Parietal lobe (tissue), 2 donors: ENCODE measurements around the gene ZNF282. TPM values are rescaled to one million over a fixed set of nuclear protein-coding genes. Genes with fewer than 3 reads are reported as not detected.

ENCODE experiments used
- small RNA-seq: library from RNA; depleted of rRNA; stranded (forward); fragments of <200 nt; gene quantifications from one replicate; pipeline ENCODE3, GENCODE V24; 2014; ENCODE audit warnings: low replicate concordance
- total RNA-seq: library from RNA; depleted of rRNA; stranded (reverse); fragments of >200 nt; gene quantifications from one replicate; pipeline ENCODE4 v1.2.3, GENCODE V29; 2014

ZNF282 gene
- 27.5 TPM for total RNA-seq

DNA sequence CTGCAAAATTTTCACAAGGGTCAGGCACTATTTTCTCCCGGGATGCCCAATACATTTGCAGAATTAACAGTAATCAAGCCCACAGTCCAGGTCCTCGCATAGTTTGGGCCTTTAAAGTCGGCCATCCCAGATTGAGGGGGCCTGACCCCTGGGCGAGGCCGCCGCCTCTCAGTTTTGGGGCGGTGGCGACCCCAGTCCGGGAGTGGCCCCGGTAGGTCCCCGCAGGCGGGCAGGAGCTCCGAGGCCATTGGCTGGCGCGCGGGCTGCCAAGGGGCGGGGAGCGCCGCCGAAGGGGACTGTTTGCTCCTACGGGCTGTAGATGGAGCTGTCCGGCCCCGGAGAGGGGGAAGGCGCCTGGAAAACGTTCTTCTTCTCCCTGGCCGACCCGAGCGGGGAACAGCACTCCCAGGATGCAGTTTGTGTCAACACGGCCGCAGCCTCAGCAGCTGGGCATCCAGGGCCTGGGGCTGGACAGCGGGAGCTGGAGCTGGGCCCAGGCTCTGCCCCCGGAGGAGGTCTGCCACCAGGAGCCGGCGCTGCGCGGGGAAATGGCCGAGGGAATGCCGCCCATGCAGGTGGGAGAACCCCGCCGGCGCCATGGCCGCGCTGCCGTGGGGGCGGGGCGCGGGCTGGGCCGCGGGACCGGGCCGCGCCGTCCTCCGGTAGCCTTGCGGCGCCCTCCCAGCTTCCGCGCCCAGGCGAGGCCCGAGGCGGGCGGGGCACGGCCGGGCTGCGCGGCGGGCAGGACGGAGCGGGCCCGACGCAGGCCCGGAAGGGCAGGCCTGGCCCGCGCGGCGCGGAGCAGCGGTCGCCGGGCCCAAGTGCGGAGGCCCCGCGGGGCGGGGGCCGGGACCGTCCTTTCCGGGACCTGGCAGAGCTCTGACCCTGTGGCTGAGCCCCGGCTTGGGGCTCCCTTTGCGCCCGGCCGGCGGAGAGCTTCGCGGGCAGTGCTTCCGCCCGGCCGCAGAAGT is at the start of gene ZNF282:
TSS of gene ZNF282 (plus strand) at position 367 of the 971 bp plus-strand sequence. CDS start at position 411, 44 bp downstream.

DNA sequence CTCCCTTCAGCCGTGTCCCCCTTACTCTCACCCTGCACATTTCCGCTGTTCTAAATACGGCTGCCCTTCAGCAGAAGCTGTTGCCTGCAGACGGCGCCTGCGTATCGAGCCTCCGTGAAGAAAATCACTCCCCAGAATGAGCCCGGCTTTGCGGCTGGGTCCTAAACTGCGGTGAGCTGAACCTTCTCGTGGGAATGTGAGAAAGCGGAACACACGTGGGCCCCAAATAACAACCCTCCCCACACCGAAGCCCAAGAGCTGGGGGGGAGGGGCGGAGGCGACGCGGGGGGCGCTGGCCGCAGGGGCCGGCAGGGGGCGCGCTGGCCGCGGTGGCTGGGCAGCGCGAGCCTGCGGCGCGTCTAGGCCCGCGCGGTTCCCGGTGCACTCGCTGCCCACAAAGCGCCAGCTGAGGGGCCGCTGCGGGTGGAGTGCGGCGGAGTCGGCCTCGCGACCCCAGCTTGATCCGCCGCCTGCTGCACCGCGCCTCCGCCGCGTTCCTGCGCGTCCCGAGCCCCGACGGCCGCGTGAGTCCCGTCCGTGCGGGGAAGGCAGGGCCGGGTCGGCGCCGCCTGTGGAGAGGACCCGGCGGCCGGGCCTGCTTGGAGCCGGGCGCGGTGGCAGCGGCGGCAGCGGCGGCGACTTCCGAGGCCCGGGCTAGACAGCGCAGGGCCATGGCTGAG is 48.1 kb upstream of the ZNF282 start, which contains the start of gene ZNF398:
TSS of gene ZNF398 (plus strand) at position 382 of the 680 bp plus-strand sequence. CDS start at position 672, 290 bp downstream.

GRCh38 chr7:149239345-149240143 is 44.2 kb downstream of the ZNF282 start, which contains the start of gene ZNF212:
ZNF212 (plus strand) TSS chr7:149239651; CDS start chr7:149239779, 128 bp downstream.

DNA sequence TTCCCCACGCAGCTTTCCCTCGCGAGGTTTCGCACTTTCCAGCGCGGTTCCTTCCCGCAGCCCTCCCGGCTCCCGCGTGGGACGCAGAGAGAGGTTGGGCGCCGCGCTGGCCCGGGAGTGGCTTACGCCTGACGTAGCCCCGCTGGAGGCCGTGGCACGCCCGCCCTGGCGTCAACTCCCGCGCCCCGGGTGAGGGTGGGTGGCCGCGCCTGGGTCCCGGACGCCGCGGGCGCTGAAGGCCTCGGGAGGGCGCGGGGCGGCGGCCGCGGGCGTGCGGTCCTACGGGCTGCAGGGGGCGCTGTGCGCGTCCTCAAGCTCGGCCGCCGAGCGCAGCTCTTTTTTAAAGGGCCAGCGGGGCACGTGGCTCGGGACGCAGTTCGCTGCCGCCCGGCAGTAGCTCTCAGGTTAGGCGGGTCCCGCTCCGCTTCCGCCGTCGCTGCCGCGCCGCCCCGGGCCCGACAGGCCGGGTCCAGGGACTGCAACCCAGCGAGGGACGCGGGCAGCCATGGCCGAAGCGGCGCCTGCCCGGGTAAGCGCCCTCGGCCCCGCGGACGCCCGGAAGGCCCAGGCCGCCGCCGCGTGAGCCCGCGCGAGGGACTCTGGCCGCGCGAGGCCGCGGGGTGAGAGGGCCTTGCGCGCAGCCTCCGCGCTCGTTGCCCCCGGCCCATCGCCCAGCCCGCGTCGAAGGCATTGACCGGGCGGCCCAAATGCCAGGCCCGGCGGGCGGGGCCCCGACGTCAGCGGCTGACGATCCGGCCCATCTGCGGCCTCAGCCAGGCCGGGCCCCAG is 66.7 kb downstream of the ZNF282 start, which contains the start of gene ZNF783:
TSS of gene ZNF783 (plus strand) at position 368 of the 789 bp plus-strand sequence. CDS start at position 506, 138 bp downstream.

Small RNA genes lying within 50 kb of the gene (small RNA-seq; reads per million reads assigned to genes)
- not detected for gene AC004890.1

Other genes with a start within 250 kb of the ZNF282 start
- gene PDIA4, start 167.0 kb upstream of the ZNF282 start, total RNA-seq, result 38.5 TPM
- gene ZNF786, start 104.8 kb upstream of the ZNF282 start, total RNA-seq, result 17.8 TPM
- gene ZNF425, start 69.2 kb upstream of the ZNF282 start, total RNA-seq, result 5.3 TPM
- gene ZNF398, start 48.1 kb upstream of the ZNF282 start, total RNA-seq, result 41.0 TPM
- 5.9 TPM for gene ZNF212, start 44.1 kb downstream of the ZNF282 start, total RNA-seq
- gene ZNF783, start 66.7 kb downstream of the ZNF282 start, total RNA-seq, result 21.6 TPM